ENCODE data around the gene CST4. TPM values are rescaled to one million over a fixed set of nuclear protein-coding genes. Genes with fewer than 3 reads are reported as not detected.
"Not testable (repeated sequence)": the region's sequence is repeated elsewhere in the genome, so short reads cannot be mapped to it uniquely, and the experiment has no call there.

Gene CST4
- total and polyA plus RNA-seq, 2 experiments from 2014 or later = not detected

DNA sequence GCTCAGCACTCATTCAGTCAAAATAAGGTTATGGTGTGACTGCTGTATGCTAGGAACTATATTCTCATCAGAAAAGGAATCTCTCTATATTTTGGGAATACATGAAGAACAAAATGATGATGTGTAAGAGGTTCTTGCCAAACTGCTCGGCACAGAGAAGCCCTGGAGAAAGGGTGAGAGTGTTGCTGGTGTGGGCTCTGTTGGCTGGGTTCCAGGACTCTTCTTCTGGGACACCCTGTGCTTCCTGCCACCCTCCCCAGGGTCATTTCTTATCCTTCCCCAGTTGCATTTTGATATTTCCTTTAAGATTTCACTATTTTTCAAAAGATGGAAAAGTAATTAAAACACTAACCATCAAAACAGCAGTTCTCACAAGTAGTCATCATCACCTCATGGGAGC is 33.1 kb upstream of the CST4 start (continued):
- TF ChIP-seq, protein P1, sequence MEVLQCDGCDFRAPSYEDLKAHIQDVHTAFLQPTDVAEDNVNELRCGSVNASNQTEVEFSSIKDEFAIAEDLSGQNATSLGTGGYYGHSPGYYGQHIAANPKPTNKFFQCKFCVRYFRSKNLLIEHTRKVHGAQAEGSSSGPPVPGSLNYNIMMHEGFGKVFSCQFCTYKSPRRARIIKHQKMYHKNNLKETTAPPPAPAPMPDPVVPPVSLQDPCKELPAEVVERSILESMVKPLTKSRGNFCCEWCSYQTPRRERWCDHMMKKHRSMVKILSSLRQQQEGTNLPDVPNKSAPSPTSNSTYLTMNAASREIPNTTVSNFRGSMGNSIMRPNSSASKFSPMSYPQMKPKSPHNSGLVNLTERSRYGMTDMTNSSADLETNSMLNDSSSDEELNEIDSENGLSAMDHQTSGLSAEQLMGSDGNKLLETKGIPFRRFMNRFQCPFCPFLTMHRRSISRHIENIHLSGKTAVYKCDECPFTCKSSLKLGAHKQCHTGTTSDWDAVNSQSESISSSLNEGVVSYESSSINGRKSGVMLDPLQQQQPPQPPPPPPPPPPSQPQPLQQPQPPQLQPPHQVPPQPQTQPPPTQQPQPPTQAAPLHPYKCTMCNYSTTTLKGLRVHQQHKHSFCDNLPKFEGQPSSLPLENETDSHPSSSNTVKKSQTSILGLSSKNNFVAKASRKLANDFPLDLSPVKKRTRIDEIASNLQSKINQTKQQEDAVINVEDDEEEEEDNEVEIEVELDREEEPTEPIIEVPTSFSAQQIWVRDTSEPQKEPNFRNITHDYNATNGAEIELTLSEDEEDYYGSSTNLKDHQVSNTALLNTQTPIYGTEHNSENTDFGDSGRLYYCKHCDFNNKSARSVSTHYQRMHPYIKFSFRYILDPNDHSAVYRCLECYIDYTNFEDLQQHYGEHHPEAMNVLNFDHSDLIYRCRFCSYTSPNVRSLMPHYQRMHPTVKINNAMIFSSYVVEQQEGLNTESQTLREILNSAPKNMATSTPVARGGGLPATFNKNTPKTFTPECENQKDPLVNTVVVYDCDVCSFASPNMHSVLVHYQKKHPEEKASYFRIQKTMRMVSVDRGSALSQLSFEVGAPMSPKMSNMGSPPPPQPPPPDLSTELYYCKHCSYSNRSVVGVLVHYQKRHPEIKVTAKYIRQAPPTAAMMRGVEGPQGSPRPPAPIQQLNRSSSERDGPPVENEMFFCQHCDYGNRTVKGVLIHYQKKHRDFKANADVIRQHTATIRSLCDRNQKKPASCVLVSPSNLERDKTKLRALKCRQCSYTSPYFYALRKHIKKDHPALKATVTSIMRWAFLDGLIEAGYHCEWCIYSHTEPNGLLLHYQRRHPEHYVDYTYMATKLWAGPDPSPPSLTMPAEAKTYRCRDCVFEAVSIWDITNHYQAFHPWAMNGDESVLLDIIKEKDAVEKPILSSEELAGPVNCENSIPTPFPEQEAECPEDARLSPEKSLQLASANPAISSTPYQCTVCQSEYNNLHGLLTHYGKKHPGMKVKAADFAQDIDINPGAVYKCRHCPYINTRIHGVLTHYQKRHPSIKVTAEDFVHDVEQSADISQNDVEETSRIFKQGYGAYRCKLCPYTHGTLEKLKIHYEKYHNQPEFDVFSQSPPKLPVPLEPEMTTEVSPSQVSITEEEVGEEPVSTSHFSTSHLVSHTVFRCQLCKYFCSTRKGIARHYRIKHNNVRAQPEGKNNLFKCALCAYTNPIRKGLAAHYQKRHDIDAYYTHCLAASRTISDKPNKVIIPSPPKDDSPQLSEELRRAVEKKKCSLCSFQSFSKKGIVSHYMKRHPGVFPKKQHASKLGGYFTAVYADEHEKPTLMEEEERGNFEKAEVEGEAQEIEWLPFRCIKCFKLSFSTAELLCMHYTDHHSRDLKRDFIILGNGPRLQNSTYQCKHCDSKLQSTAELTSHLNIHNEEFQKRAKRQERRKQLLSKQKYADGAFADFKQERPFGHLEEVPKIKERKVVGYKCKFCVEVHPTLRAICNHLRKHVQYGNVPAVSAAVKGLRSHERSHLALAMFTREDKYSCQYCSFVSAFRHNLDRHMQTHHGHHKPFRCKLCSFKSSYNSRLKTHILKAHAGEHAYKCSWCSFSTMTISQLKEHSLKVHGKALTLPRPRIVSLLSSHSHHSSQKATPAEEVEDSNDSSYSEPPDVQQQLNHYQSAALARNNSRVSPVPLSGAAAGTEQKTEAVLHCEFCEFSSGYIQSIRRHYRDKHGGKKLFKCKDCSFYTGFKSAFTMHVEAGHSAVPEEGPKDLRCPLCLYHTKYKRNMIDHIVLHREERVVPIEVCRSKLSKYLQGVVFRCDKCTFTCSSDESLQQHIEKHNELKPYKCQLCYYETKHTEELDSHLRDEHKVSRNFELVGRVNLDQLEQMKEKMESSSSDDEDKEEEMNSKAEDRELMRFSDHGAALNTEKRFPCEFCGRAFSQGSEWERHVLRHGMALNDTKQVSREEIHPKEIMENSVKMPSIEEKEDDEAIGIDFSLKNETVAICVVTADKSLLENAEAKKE (CRISPR knock-in tag; IDR thresholded peaks at IDR 0.05) = no peak
- TF ChIP-seq ZNF331 (CRISPR knock-in tag; IDR thresholded peaks at IDR 0.05; ENCODE audit: low read depth) (no peak), EZH2phosphoT487 (IDR thresholded peaks at IDR 0.05; ENCODE audit: unreplicated experiment) (no peak), CTCF (conservative IDR thresholded peaks at IDR 0.05; ENCODE audit: low read depth in 2 of 2) (no peak)
- TF ChIP-seq, protein P2, sequence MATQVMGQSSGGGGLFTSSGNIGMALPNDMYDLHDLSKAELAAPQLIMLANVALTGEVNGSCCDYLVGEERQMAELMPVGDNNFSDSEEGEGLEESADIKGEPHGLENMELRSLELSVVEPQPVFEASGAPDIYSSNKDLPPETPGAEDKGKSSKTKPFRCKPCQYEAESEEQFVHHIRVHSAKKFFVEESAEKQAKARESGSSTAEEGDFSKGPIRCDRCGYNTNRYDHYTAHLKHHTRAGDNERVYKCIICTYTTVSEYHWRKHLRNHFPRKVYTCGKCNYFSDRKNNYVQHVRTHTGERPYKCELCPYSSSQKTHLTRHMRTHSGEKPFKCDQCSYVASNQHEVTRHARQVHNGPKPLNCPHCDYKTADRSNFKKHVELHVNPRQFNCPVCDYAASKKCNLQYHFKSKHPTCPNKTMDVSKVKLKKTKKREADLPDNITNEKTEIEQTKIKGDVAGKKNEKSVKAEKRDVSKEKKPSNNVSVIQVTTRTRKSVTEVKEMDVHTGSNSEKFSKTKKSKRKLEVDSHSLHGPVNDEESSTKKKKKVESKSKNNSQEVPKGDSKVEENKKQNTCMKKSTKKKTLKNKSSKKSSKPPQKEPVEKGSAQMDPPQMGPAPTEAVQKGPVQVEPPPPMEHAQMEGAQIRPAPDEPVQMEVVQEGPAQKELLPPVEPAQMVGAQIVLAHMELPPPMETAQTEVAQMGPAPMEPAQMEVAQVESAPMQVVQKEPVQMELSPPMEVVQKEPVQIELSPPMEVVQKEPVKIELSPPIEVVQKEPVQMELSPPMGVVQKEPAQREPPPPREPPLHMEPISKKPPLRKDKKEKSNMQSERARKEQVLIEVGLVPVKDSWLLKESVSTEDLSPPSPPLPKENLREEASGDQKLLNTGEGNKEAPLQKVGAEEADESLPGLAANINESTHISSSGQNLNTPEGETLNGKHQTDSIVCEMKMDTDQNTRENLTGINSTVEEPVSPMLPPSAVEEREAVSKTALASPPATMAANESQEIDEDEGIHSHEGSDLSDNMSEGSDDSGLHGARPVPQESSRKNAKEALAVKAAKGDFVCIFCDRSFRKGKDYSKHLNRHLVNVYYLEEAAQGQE (IDR thresholded peaks at IDR 0.05; ENCODE audit: unreplicated experiment) = no peak

- H3K27ac Mint-ChIP-seq; H3K4me2 ChIP-seq; H3K36me3 ChIP-seq (ENCODE audit: insufficient read depth); H3K4me1 Mint-ChIP-seq; H3K9me2 ChIP-seq (ENCODE audit: insufficient read depth); H3K79me2 ChIP-seq (replicated peaks; ENCODE audit: insufficient read depth); H3K27ac ChIP-seq (ENCODE audit: low read depth); H3F3A ChIP-seq (replicated peaks; ENCODE audit: low read depth); H3K4me1 ChIP-seq (ENCODE audit: insufficient read depth); H2AFZ ChIP-seq; H3K4me3 ChIP-seq; H3K9me3 Mint-ChIP-seq; H3K27me3 ChIP-seq (ENCODE audit: insufficient read depth); H3K36me3 Mint-ChIP-seq (ENCODE audit: low read depth); DNase-seq (ENCODE audit: low spot score); H3K4me3 Mint-ChIP-seq; H4K20me1 ChIP-seq (replicated peaks; ENCODE audit: insufficient read depth); ATAC-seq: not testable (repeated sequence)
- peaks cover 15% of the 10 kb centered on the region for H3K27me3 Mint-ChIP-seq (ENCODE audit: insufficient read depth, low read depth, poor library complexity)
Observed at GRCh38 chr20:23719351-23719750, 30.5 kb upstream of the CST4 start.

DNA sequence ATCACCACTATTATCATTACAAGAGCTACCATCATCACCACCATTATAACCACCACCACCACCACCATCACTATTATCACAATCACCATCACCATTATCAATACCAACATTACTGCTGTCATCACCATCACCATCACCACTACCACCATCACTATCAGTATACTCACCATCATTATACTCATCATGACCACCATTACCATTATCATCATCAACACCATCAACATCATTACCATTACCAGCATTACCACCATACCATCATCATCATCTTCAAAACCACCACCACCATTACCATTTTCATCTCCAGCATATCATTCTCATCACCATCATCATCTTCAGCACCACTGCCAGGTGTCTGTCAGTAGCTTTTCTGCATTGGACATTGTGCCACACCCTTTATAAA is 22.9 kb upstream of the CST4 start:
- ATAC-seq; H3K4me1 ChIP-seq (ENCODE audit: insufficient read depth); H3K79me2 ChIP-seq (replicated peaks; ENCODE audit: insufficient read depth); H3K27me3 ChIP-seq (ENCODE audit: insufficient read depth); H3K4me3 Mint-ChIP-seq; H3K9me3 Mint-ChIP-seq; DNase-seq (ENCODE audit: low spot score); H3K27ac ChIP-seq (ENCODE audit: low read depth); H3K36me3 Mint-ChIP-seq (ENCODE audit: low read depth); H3F3A ChIP-seq (replicated peaks; ENCODE audit: low read depth); H3K4me1 Mint-ChIP-seq; H3K27ac Mint-ChIP-seq; H4K20me1 ChIP-seq (replicated peaks; ENCODE audit: insufficient read depth); H3K36me3 ChIP-seq (ENCODE audit: insufficient read depth); H3K27me3 Mint-ChIP-seq (ENCODE audit: insufficient read depth, low read depth, poor library complexity); H2AFZ ChIP-seq; H3K4me3 ChIP-seq; H3K4me2 ChIP-seq: not testable (repeated sequence)
- peaks cover 15% of the 10 kb centered on the region for H3K9me2 ChIP-seq (ENCODE audit: insufficient read depth)

Data from GM23338 (cell line).